NCI-H146 (cell line): Measurements from ENCODE around the gene CCM2.

ENCODE experiments used
- DNase-seq: peaks from one replicate; lab custom pipeline; 2025; lab: John Stamatoyannopoulos, UW

The CCM2 gene

GRCh38 chr7:45082831-45083331 is 82.9 kb downstream of the CCM2 start:
- DNase-seq = no peak

GRCh38 chr7:45084336-45084735 is 84.3 kb downstream of the CCM2 start:
- no peak for DNase-seq

GRCh38 chr7:45084901-45085618 is 85.1 kb downstream of the CCM2 start:
- DNase-seq = no peak

- no peak for DNase-seq
Measured at GRCh38 chr7:45085619-45086200, 85.7 kb downstream of the CCM2 start.

- DNase-seq = no peak
Measured at GRCh38 chr7:45086331-45087065, 86.5 kb downstream of the CCM2 start.

GRCh38 chr7:45087301-45088145 is 87.5 kb downstream of the CCM2 start:
- DNase-seq = no peak

- peak; percentile 14 for DNase-seq
Measured at GRCh38 chr7:45088146-45088701, 88.2 kb downstream of the CCM2 start.

DNA sequence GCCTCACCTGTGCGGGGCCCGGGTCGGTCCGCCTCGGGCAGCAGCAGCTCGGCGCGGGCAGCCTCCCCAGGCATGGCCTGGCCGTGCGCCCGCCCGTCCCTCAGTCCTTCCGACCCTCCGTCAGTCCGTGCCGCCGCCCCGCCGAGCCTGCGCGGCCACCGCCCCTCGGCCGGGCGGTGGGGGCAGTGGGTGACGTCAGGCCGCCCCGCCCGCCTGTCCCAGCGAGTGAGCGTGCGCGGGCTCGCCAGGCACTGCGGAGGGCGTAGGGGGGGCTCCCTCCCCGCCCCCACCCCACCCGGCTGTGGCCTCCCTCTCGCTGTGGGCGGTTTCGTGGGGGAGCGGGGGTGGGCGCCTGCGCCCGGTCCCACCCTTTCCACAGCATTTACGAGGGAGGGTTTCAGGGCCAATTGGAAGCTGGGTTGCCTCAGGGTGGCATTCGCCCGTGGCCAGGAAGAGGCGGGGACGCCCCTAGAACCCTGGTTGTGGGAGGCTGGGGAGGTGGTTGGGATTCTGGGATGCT is 88.9 kb downstream of the CCM2 start, which contains the start of gene NACAD:
NACAD (minus strand) TSS at position 149 of the 520 bp plus-strand sequence; CDS start at position 74, 75 bp downstream.
- peak; percentile 85 for DNase-seq

GRCh38 chr7:45089341-45089891 is 89.4 kb downstream of the CCM2 start:
- DNase-seq = peak; percentile 96

DNA sequence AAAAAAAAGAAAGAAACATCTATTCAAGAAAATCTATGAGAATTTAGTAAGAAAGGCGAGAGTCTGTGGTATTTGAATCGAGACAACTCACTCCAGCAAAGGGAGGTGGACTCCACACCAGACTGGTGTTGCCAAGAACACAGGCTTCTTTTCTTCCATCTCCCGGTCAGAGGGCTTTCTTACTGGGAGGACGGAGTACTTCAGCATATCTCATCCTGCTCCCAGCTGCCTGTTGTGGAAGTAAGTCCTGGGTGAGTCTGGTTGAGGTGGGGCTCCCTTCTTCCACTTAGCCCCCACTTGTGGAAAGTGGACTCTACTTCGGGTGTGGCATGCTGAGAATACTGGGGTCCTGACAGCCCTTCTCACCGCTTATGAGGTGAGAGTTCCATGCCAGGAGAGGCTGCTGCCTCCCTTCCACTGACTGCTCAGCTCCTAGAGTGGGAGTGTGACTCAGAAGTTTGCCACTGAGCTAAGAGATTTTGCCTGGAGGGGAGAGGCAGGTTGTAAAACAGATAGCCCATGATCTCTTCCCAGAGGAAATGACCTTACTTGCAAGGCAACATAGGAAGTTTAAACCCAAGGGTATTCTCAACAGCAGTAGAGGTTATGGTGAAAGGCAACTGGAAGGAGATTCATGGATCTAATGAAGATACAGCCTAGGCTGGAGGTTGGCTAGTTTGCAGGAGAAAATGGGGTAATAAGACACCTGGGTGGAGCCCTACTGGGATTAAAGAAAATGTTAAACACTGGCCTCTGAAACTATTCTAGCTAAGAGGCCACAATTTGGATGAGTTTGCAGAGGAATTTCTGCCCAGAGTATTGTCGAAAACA is 92.3 kb downstream of the CCM2 start:
- DNase-seq = no peak

- no peak for DNase-seq
Measured at GRCh38 chr7:45092931-45093235, 92.9 kb downstream of the CCM2 start.

- DNase-seq = no peak
Measured at GRCh38 chr7:45098983-45099839, 99.2 kb downstream of the CCM2 start.

GRCh38 chr7:45099891-45100760 is 100.1 kb downstream of the CCM2 start:
- DNase-seq = no peak

DNA sequence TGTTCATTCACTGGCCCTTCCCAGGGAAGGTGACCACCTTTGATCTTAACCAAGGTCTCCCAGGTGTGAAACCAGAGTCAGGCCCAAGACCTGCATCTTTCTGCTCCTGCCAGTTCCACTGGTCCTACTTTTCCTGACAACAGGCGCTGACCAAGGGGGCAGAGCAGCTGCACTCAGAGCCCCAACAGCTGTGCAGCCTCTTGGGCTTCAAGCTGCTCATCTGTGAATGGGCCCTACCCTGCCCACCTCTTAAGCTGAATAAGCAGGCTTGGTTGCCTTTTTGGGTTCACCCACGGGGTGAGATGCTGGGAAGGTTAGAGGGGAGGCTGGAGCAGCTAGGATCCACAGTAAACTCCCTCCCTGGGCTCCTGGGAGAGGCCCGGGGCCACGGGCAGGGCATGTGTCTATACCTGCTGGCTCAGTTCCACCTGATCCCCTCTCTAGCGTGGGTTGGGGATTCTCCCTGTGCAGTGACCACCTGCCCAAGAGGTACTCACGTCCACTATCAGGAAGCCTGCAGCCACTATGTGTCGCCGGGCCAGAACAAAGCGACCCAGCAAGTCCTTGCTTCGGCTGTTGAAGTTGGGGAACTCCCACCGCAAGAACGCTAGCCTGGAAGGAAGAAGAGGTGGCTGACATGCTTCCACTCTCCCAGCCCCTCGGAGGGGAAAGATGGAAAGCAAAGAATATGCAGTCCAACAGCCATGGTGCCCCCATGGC is 100.9 kb downstream of the CCM2 start:
- no peak for DNase-seq

GRCh38 chr7:45101748-45102147 is 101.7 kb downstream of the CCM2 start:
- no peak for DNase-seq

DNA sequence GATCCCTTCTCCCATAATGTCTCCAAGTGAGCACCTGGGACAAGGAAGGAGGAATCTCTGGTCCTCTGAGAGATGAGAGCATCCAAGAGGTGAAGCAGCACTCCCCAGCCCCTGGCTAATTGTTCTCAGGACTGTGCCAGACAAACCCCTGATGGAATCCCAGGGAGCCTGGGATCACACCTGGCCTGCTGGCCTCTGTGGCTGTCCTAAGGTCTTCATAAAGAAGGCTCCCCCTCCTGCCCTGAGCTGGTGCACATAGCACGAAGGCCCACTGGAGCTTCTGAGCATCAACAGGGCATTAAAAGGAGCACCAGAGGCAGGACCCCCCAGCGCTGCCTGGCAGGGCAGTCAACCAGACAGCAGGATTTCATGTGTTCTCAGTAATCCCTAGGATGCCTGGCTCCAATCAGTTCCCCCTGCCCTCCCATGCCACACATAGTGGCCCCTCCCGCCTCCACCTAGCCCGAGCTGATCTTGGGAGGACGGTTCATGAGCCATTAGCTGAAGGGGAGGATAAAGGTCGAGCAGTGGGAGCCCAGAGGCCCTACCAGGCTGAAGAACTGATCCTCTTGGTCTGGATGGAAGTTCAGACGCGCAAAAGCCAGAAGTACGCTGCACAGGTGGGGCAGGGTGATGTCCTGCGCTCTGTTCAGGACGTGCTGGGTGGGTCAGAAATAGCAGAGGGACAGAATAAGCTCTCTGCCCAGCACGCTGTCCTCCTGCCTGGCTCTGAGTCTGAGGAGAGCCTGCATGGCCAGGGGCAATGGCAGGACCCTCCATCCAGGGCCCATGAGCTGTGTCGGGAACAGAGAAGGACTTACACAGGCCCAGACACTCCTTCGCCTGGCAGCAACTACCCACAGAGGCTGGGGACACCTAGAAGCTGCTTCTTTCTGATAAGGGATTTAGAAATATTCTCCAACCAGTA is 103.0 kb downstream of the CCM2 start:
- no peak for DNase-seq
